ENCODE results near the gene FKBP8.

- TF ChIP-seq, protein P1, sequence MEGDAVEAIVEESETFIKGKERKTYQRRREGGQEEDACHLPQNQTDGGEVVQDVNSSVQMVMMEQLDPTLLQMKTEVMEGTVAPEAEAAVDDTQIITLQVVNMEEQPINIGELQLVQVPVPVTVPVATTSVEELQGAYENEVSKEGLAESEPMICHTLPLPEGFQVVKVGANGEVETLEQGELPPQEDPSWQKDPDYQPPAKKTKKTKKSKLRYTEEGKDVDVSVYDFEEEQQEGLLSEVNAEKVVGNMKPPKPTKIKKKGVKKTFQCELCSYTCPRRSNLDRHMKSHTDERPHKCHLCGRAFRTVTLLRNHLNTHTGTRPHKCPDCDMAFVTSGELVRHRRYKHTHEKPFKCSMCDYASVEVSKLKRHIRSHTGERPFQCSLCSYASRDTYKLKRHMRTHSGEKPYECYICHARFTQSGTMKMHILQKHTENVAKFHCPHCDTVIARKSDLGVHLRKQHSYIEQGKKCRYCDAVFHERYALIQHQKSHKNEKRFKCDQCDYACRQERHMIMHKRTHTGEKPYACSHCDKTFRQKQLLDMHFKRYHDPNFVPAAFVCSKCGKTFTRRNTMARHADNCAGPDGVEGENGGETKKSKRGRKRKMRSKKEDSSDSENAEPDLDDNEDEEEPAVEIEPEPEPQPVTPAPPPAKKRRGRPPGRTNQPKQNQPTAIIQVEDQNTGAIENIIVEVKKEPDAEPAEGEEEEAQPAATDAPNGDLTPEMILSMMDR (IDR thresholded peaks at IDR 0.05): peak in 2 of 7 experiments; percentile 9 to 21
- no peak for TF ChIP-seq POLR2A (IDR thresholded peaks at IDR 0.05)
These were observed 55.0 kb downstream of the FKBP8 start for GRCh38 chr19:18488403-18488723.
